C4-2B (cell line): ENCODE results near the gene GAS2L1.

Experiments
- ZFX ChIP-seq: fragments of 450-650 bp; IDR thresholded peaks from 2 replicates; pipeline ENCODE4 v1.6.1; 2017
- TF ChIP-seq, protein P1 (sequence below): fragments of 450-650 bp; conservative IDR thresholded peaks from 2 replicates; pipeline ENCODE4 v1.5.1; 2017; ENCODE audit warnings: mild to moderate bottlenecking

GRCh38 chr22:29277927-29278326 is 28.5 kb upstream of the GAS2L1 start:
- TF ChIP-seq, protein P1, sequence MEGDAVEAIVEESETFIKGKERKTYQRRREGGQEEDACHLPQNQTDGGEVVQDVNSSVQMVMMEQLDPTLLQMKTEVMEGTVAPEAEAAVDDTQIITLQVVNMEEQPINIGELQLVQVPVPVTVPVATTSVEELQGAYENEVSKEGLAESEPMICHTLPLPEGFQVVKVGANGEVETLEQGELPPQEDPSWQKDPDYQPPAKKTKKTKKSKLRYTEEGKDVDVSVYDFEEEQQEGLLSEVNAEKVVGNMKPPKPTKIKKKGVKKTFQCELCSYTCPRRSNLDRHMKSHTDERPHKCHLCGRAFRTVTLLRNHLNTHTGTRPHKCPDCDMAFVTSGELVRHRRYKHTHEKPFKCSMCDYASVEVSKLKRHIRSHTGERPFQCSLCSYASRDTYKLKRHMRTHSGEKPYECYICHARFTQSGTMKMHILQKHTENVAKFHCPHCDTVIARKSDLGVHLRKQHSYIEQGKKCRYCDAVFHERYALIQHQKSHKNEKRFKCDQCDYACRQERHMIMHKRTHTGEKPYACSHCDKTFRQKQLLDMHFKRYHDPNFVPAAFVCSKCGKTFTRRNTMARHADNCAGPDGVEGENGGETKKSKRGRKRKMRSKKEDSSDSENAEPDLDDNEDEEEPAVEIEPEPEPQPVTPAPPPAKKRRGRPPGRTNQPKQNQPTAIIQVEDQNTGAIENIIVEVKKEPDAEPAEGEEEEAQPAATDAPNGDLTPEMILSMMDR: no peak
- TF ChIP-seq ZFX: no peak
